IMR-90 (cell line): ENCODE data around the gene ZSCAN5A. TPM values are rescaled to one million over a fixed set of nuclear protein-coding genes. Genes with fewer than 3 reads are reported as not detected.

Experiments used
- ATAC-seq: fragments of 200-7000 bp; cut with Tn5 transposase; 2 replicates; pipeline ENCODE4 v1.9.1; 2020; ENCODE audit warnings: low read depth, mild to moderate bottlenecking, moderate library complexity
- BruUV-seq: library from RNA; stranded (reverse); fragments of 400-500 nt; replicated peaks from 2 replicates; lab custom pipeline; 2021; lab: Mats Ljungman, UMichigan
- CTCF ChIA-PET: fragments of 300-600 bp; formaldehyde crosslinking; extraction: SDS; loops from one replicate; lab custom pipeline; 2021; ENCODE audit warnings: antibody characterized with exemption; lab: Yijun Ruan, JAX
- POLR2A ChIA-PET: fragments of 300-600 bp; sonication (Branson Sonifier 250); formaldehyde crosslinking; loops from one replicate; lab custom pipeline; 2022; ENCODE audit warnings: antibody characterized with exemption; ENCODE audit not compliant: unreplicated experiment; lab: Charles Lee
- DNase-seq: peaks from one replicate; pipeline ENCODE4 v3.0.0; 2013
- H2AFZ ChIP-seq: replicated peaks from 2 replicates; pipeline ENCODE3; 2013; ENCODE audit warnings: low read length, mild to moderate bottlenecking; ENCODE audit not compliant: poor library complexity
- H2AK5ac ChIP-seq: 2 replicates; pipeline ENCODE4 v1.6.1; 2013; ENCODE audit warnings: low read depth, low read length, inconsistent platforms
- H2AK9ac ChIP-seq: replicated peaks from 2 replicates; pipeline ENCODE3; 2013; ENCODE audit warnings: mild to moderate bottlenecking, low read depth, low read length, moderate library complexity; ENCODE audit not compliant: poor library complexity
- H2BK120ac ChIP-seq: 2 replicates; pipeline ENCODE4 v1.6.1; 2013; ENCODE audit warnings: low read depth, low read length, inconsistent platforms
- H2BK15ac ChIP-seq: 3 replicates; pipeline ENCODE4 v1.6.1; 2013; ENCODE audit warnings: low read depth, low read length, inconsistent platforms
- H2BK20ac ChIP-seq: 2 replicates; pipeline ENCODE4 v1.6.1; 2013; ENCODE audit warnings: low read depth, mild to moderate bottlenecking, inconsistent platforms, low read length, moderate library complexity
- H2BK5ac ChIP-seq: 2 replicates; pipeline ENCODE4 v1.6.1; 2013; ENCODE audit warnings: mild to moderate bottlenecking, low read depth, low read length, inconsistent platforms; ENCODE audit not compliant: poor library complexity, severe bottlenecking
- H3K14ac ChIP-seq: replicated peaks from 2 replicates; pipeline ENCODE4 v1.6.1; 2013; ENCODE audit warnings: low read depth, low read length, inconsistent platforms
- H3K18ac ChIP-seq: 2 replicates; pipeline ENCODE4 v1.6.1; 2013; ENCODE audit warnings: low read depth, low read length, control low read depth
- H3K23ac ChIP-seq: 2 replicates; pipeline ENCODE4 v1.6.1; 2013; ENCODE audit warnings: low read depth, low read length, inconsistent platforms
- H3K27ac ChIP-seq: 2 replicates; pipeline ENCODE4 v1.5.1; 2013; ENCODE audit warnings: mild to moderate bottlenecking, control low read depth, low read length; ENCODE audit not compliant: insufficient read depth
- H3K27me3 ChIP-seq: 2 replicates; pipeline ENCODE4 v1.6.1; 2013; ENCODE audit warnings: low read length; ENCODE audit not compliant: control insufficient read depth, insufficient read depth
- H3K36me3 ChIP-seq: 2 replicates; pipeline ENCODE4 v1.6.1; 2013; ENCODE audit warnings: low read length, mixed read lengths; ENCODE audit not compliant: control insufficient read depth, insufficient read depth
- H3K4ac ChIP-seq: 2 replicates; pipeline ENCODE4 v1.6.1; 2013; ENCODE audit warnings: low read depth, low read length, inconsistent platforms
- H3K4me1 ChIP-seq: 2 replicates; pipeline ENCODE4 v1.6.1; 2013; ENCODE audit warnings: low read length, mixed read lengths; ENCODE audit not compliant: control insufficient read depth, insufficient read depth
- H3K4me2 ChIP-seq: 2 replicates; pipeline ENCODE4 v1.6.1; 2013; ENCODE audit warnings: low read depth, mild to moderate bottlenecking, control low read depth, low read length, moderate library complexity
- H3K4me3 ChIP-seq: 2 replicates; pipeline ENCODE4 v1.5.1; 2013; ENCODE audit warnings: low read depth, mild to moderate bottlenecking, control low read depth, low read length, moderate library complexity; ENCODE audit not compliant: insufficient read depth
- H3K56ac ChIP-seq: 2 replicates; pipeline ENCODE4 v1.6.1; 2013; ENCODE audit warnings: low read length, inconsistent platforms; ENCODE audit not compliant: insufficient read depth; ENCODE audit errors: extremely low read depth
- H3K79me1 ChIP-seq, 2 experiments: 2 replicates each; pipeline ENCODE4 v1.6.1; 2013; ENCODE audit warnings: low read length in 2 of 2, inconsistent platforms in 1 of 2, low read depth in 1 of 2
- H3K9ac ChIP-seq: 2 replicates; pipeline ENCODE4 v1.6.1; 2013; ENCODE audit warnings: low read depth, low read length, control low read depth
- H3K9me1 ChIP-seq: 2 replicates; pipeline ENCODE4 v1.6.1; 2013; ENCODE audit warnings: low read length, inconsistent platforms; ENCODE audit not compliant: insufficient read depth
- H3K9me3 ChIP-seq: 2 replicates; pipeline ENCODE4 v1.6.1; 2013; ENCODE audit warnings: low read length; ENCODE audit not compliant: control insufficient read depth, insufficient read depth
- H4K20me1 ChIP-seq: 2 replicates; pipeline ENCODE4 v1.6.1; 2013; ENCODE audit warnings: low read length, inconsistent platforms; ENCODE audit not compliant: insufficient read depth
- H4K5ac ChIP-seq: 2 replicates; pipeline ENCODE4 v1.6.1; 2013; ENCODE audit warnings: mild to moderate bottlenecking, low read depth, low read length, control low read depth
- H4K8ac ChIP-seq, 2 experiments: 2 replicates each; pipeline ENCODE4 v1.6.1; 2013; ENCODE audit warnings: low read depth in 2 of 2, low read length in 2 of 2, control low read depth in 1 of 2, inconsistent platforms in 1 of 2
- H4K91ac ChIP-seq: 2 replicates; pipeline ENCODE4 v1.6.1; 2013; ENCODE audit warnings: low read depth, low read length, inconsistent platforms; ENCODE audit not compliant: insufficient read depth
- BHLHE40 ChIP-seq: fragments of 150-350 bp; IDR thresholded peaks from 2 replicates; pipeline ENCODE4 v1.6.1; 2016; ENCODE audit warnings: mild to moderate bottlenecking, low read depth, low read length
- ELK1 ChIP-seq: fragments of 150-350 bp; IDR thresholded peaks from 2 replicates; pipeline ENCODE4 v1.6.1; 2016; ENCODE audit warnings: low read depth, mild to moderate bottlenecking, low read length, moderate library complexity, borderline replicate concordance
- FOS ChIP-seq: fragments of 150-350 bp; IDR thresholded peaks from 2 replicates; pipeline ENCODE4 v1.6.1; 2016; ENCODE audit warnings: low read depth, low read length
- MAFK ChIP-seq: IDR thresholded peaks from 2 replicates; pipeline ENCODE4 v1.6.1; 2012; ENCODE audit warnings: low read depth, low read length, improper control_type of control experiment
- MXI1 ChIP-seq: IDR thresholded peaks from 2 replicates; pipeline ENCODE4 v1.6.1; 2012; ENCODE audit warnings: low read depth, mild to moderate bottlenecking, low read length, moderate library complexity, borderline replicate concordance
- NFE2L2 ChIP-seq: fragments of 150-350 bp; IDR thresholded peaks from 2 replicates; pipeline ENCODE4 v1.6.1; 2016; ENCODE audit warnings: low read depth, mild to moderate bottlenecking, low read length
- SMC3 ChIP-seq: fragments of 150-350 bp; IDR thresholded peaks from 2 replicates; pipeline ENCODE4 v1.6.1; 2016; ENCODE audit warnings: low read depth, mild to moderate bottlenecking, antibody characterized with exemption, low read length, moderate library complexity
- WGBS, 2 experiments: methylation state at CpG; one replicate each; pipeline versions ENCODE4 v1.1.5 to v1.1.7; 2013; ENCODE audit warnings: missing lambda C conversion rate in 2 of 2; ENCODE audit not compliant: insufficient read length in 1 of 2; ENCODE audit errors: extremely low coverage in 2 of 2; 5-methylcytosine and 5-hydroxymethylcytosine counted together
- dilution Hi-C: fragments of 300-500 bp; cut with HindIII; formaldehyde crosslinking; loops from one replicate; pipeline ENCODE4 v1.14.3; 2018; ENCODE audit warnings: low sequenced_read_pairs; ENCODE audit not compliant: unreplicated experiment
- in situ Hi-C: fragments of 300-500 bp; cut with MboI; formaldehyde crosslinking; loops from 3 replicates; pipeline ENCODE4 v1.14.3; 2019; ENCODE audit warnings: low sequenced_read_pairs, inconsistent platforms, mixed read lengths
- intact Hi-C: fragments of 100-400 bp; cut with micrococcal nuclease; formaldehyde crosslinking; loops from 2 replicates; pipeline ENCODE4 v1.10.0; 2022
- polyA plus RNA-seq, 3 experiments: library from polyadenylated mRNA; depleted of rRNA; stranded (reverse); fragments of >200 nt; gene quantifications; 2 replicates each; pipeline ENCODE4 v1.2.3, GENCODE V29; 2012; ENCODE audit warnings: low replicate concordance in 1 of 3
- total RNA-seq: library from RNA; depleted of rRNA; stranded (reverse); fragments of >200 nt; gene quantifications from 2 replicates; pipeline ENCODE4 v1.2.3, GENCODE V29; 2012

ZSCAN5A gene
- total and polyA plus RNA-seq, 2 of the 4 experiments (the other 2 are of a cell fraction) = 4.3 to 5.0 TPM

GRCh38 chr19:56316728-56317127, 2.1 kb upstream of the ZSCAN5A start:
- H2AK5ac ChIP-seq = no peak overlapping the region
- dilution Hi-C loops (no loop called here), intact Hi-C loops (loop anchor here (10.0 kb wide), 1 partner anchor 142 kb away; the partner anchor contains the start of gene GALP), in situ Hi-C loops (no loop called here)
- no peaks in the 10 kb centered on the region for H3K4me1 ChIP-seq
- H3K14ac ChIP-seq = no peak overlapping the region
- DNase-seq (no peak), ATAC-seq (no peak)
- no peak overlapping the region for H2BK120ac ChIP-seq
- no peak overlapping the region for H3K23ac ChIP-seq
- H3K9me3 ChIP-seq = no peaks in the 10 kb centered on the region
- H3K9ac ChIP-seq = no peak overlapping the region
- H2BK20ac ChIP-seq = no peak overlapping the region
- 90% methylated on average over 3 of the region's 5 CpGs; no CpG with 5 or more reads in 1 of the 2 experiments for WGBS, 2 experiments
- no peaks in the 10 kb centered on the region for H4K20me1 ChIP-seq
- no peak overlapping the region for H2AK9ac ChIP-seq
- H2BK15ac ChIP-seq = no peak overlapping the region
- no peak overlapping the region for H3K4me3 ChIP-seq
- no peak for TF ChIP-seq MAFK
- no peak for TF ChIP-seq MXI1
- TF ChIP-seq FOS = no peak
- no peak for TF ChIP-seq BHLHE40
- TF ChIP-seq SMC3 = no peak
- TF ChIP-seq NFE2L2 = no peak
- TF ChIP-seq ELK1 = no peak
- H3K27me3 ChIP-seq = no peaks in the 10 kb centered on the region
- no peak overlapping the region for H3K56ac ChIP-seq
- H4K8ac ChIP-seq = no peak overlapping the region
- no TSS peak for BruUV-seq
- no peak overlapping the region for H3K4me2 ChIP-seq
- no peak overlapping the region for H3K27ac ChIP-seq
- H4K91ac ChIP-seq = no peak overlapping the region
- no peaks in the 10 kb centered on the region for H3K36me3 ChIP-seq
- ChIA-PET POLR2A (no interaction called here), CTCF (no interaction called here)
- H3K4ac ChIP-seq = no peak overlapping the region
- H3K9me1 ChIP-seq = peaks cover 7% of the 10 kb centered on the region; the same call in 1 of the 2 replicates
- H4K5ac ChIP-seq = no peak overlapping the region
- peaks cover 0 to 17% of the 10 kb centered on the region in 2 experiments; a peak in 3 of 4 replicates for H3K79me1 ChIP-seq
- H2AFZ ChIP-seq = no peak overlapping the region
- no peak overlapping the region for H2BK5ac ChIP-seq
- H3K18ac ChIP-seq = no peak overlapping the region
